ENCODE data around the gene SFPQ.
"Not testable (repeated sequence)": the region's sequence is repeated elsewhere in the genome, so short reads cannot be mapped to it uniquely, and the experiment has no call there.

SFPQ gene

DNA sequence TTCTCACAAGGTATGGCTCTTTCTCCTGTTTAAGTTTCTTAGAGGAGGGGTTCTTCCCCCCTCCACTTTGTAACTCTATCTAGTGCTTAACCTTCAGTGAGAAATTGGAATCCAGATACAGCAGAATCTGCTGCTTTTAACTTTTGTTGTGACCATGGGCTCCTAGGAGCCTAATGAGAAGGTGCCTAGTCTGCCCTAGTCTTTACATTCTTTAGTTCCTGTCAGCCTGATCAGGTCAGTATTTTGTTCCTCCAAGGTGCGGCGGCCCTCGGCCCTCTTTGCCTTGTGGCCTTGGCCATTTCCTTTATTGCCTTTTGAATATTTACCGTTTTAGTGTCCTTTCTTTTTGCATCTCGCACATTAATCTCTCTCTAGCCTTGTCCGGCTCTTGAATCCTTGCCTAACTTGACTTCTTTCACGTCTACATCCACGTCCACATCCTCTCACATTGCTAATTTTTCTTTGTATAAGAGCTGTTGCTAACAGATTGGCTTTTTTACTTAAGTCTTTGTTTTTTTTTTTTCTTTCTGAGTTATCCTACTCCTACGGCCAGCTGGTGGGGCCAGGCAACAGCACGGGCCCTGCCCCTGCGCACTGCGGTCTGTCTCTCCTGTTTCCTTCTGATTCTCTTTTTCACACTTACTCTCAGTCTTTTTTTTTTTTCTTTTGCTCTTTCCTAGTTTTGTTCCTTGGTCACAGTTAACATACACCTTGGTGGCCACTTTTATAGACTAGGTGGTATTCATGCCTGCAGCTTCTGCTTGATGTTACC, 49.0 kb downstream of the SFPQ start:
- H3K4me3 ChIP-seq (ENCODE audit: low read length), result no peak overlapping the region
- no peak for DNase-seq (ENCODE audit: low read depth)
- TF ChIP-seq, protein P1, sequence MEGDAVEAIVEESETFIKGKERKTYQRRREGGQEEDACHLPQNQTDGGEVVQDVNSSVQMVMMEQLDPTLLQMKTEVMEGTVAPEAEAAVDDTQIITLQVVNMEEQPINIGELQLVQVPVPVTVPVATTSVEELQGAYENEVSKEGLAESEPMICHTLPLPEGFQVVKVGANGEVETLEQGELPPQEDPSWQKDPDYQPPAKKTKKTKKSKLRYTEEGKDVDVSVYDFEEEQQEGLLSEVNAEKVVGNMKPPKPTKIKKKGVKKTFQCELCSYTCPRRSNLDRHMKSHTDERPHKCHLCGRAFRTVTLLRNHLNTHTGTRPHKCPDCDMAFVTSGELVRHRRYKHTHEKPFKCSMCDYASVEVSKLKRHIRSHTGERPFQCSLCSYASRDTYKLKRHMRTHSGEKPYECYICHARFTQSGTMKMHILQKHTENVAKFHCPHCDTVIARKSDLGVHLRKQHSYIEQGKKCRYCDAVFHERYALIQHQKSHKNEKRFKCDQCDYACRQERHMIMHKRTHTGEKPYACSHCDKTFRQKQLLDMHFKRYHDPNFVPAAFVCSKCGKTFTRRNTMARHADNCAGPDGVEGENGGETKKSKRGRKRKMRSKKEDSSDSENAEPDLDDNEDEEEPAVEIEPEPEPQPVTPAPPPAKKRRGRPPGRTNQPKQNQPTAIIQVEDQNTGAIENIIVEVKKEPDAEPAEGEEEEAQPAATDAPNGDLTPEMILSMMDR (IDR thresholded peaks at IDR 0.05; ENCODE audit: insufficient read depth, low read depth, low read length, missing control alignments), result no peak

DNA sequence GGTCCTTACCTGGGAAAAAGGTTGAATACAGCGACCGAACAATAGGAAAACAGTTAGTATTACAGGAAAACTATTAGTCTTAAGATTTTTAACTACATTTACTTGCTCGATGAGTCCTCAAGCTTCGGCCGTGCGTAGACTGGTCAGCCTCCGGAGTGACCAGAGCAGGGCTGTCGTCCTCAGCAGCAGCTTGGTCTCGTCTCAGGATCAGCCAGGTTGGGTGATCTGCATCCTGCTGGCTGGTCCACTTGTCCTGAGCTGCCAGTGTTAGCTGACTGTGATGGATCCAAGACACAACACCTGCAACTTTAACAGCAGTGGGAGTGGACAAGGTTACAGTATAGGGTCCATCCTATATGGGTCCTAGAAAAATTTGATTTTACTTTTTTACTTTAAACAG, 50.2 kb downstream of the SFPQ start:
- not testable (repeated sequence) for DNase-seq (ENCODE audit: low read depth); H3K4me3 ChIP-seq (ENCODE audit: low read length)

DNA sequence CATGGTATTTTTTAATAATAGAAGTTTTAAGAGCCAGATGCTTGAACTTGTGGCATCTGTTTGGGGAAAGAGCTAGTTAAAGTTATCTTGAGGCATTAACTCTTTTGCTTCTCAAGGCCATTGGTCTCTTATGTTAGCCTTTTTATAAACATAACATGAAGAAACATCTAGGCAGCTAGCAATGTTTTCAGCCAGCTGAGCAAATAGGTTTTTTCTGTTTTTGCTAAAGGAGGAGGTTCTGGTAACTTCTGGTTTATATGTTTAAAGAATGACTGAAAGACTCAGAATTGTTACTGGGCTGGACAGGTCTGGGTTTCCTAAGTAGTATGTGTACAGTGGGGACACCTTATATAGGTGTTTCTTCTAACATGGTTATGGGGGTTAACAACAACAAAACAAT, 50.7 kb downstream of the SFPQ start:
- DNase-seq (ENCODE audit: low read depth); H3K4me3 ChIP-seq (ENCODE audit: low read length): not testable (repeated sequence)

- not testable (repeated sequence) for DNase-seq (ENCODE audit: low read depth); H3K4me3 ChIP-seq (ENCODE audit: low read length)
These were observed 55.4 kb downstream of the SFPQ start for GRCh38 chr1:35137590-35137989.

- DNase-seq (ENCODE audit: low read depth), result no peak
- TF ChIP-seq, protein P1 (IDR thresholded peaks at IDR 0.05; ENCODE audit: insufficient read depth, low read depth, low read length, missing control alignments), result no peak
These were observed 56.2 kb downstream of the SFPQ start for GRCh38 chr1:35136780-35137179.

More at GRCh38 chr1:35136780-35137179, 56.2 kb downstream of the SFPQ start:
- no peak overlapping the region for H3K4me3 ChIP-seq (ENCODE audit: low read length)

Measured in epithelial cell of esophagus (primary cell).